A549 (cell line): ENCODE data around the gene LAMA2. TPM values are rescaled to one million over a fixed set of nuclear protein-coding genes. Genes with fewer than 3 reads are reported as not detected.

Experiments
- ATAC-seq, 2 experiments: fragments of 200-7000 bp in 1 of 2; fragments of >200 bp in 1 of 2; cut with Nextera tagmentation in 1 of 2; cut with Tn5 transposase in 1 of 2; 3 replicates each; pipeline versions ENCODE4 v1.8.0 to v1.9.1; 2018 to 2020; ENCODE audit warnings: mild to moderate bottlenecking in 1 of 2, moderate library complexity in 1 of 2
- CTCF ChIA-PET: fragments of 300-600 bp; sonication (Branson Sonifier 250); formaldehyde crosslinking; extraction: SDS; loops from one replicate; lab custom pipeline; 2021; ENCODE audit warnings: antibody characterized with exemption, inconsistent platforms; lab: Yijun Ruan, JAX
- POLR2A ChIA-PET: fragments of 350-600 bp; formaldehyde crosslinking; extraction: SDS; loops from one replicate; lab custom pipeline; 2021; ENCODE audit warnings: antibody characterized with exemption, inconsistent platforms; lab: Yijun Ruan, JAX
- DNase-seq, 2 experiments: peaks; one replicate each; pipeline versions ENCODE4 v3.0.0 to v3.0.0-alpha.2; 2011 to 2016; ENCODE audit warnings: low read depth in 1 of 2, low spot score in 1 of 2
- FAIRE-seq: peaks from 2 replicates; lab custom pipeline; 2011; peaks lifted over from hg19 to GRCh38; lab: Jason Lieb, UNC
- H3K27ac ChIP-seq, 2 experiments: fragments of >200 bp; sonication (Bioruptor Twin); formaldehyde crosslinking; 3 replicates each; pipeline ENCODE4 v1.5.1; 2016 to 2017
- H3K4me1 ChIP-seq: fragments of >200 bp; sonication (Bioruptor Twin); formaldehyde crosslinking; 3 replicates; pipeline ENCODE4 v1.6.1; 2016
- H3K4me2 ChIP-seq: fragments of >200 bp; sonication (Bioruptor Twin); formaldehyde crosslinking; 3 replicates; pipeline ENCODE4 v1.6.1; 2016
- H3K4me3 ChIP-seq: fragments of >200 bp; sonication (Bioruptor Twin); formaldehyde crosslinking; 3 replicates; pipeline ENCODE4 v1.5.1; 2016
- H3K9me3 ChIP-seq: fragments of >200 bp; sonication (Bioruptor Twin); formaldehyde crosslinking; 3 replicates; pipeline ENCODE4 v1.6.1; 2016
- ATOH8 ChIP-seq: fragments of 250-450 bp; sonication (Bioruptor Pico); IDR thresholded peaks from 2 replicates; pipeline ENCODE4 v1.5.0; 2020; ENCODE audit warnings: low read depth, mild to moderate bottlenecking, moderate library complexity
- BCL3 ChIP-seq: fragments of >200 bp; sonication (Bioruptor Twin); formaldehyde crosslinking; IDR thresholded peaks from 3 replicates; pipeline ENCODE4 v1.6.1; 2016
- BHLHE40 ChIP-seq: IDR thresholded peaks from 2 replicates; pipeline ENCODE4 v1.6.1; 2012; ENCODE audit warnings: low read depth, low read length, inconsistent platforms
- CBX2 ChIP-seq: fragments of 200-600 bp; sonication (generic); IDR thresholded peaks from 2 replicates; pipeline ENCODE4 v1.6.1; 2016; ENCODE audit warnings: low read depth, mild to moderate bottlenecking, borderline replicate concordance
- CEBPB ChIP-seq, 2 experiments: fragments of >200 bp in 1 of 2; sonication (Bioruptor Twin) in 1 of 2; formaldehyde crosslinking in 1 of 2; IDR thresholded peaks; 2 replicates each; pipeline ENCODE4 v1.6.1; 2012 to 2016
- CHD2 ChIP-seq: fragments of 150-350 bp; IDR thresholded peaks from 2 replicates; pipeline ENCODE4 v1.6.1; 2014; ENCODE audit warnings: low read length; ENCODE audit not compliant: partially characterized antibody
- CHD4 ChIP-seq: fragments of 200-600 bp; sonication (generic); IDR thresholded peaks from 2 replicates; pipeline ENCODE4 v1.6.1; 2016; ENCODE audit warnings: antibody characterized with exemption, mild to moderate bottlenecking, borderline replicate concordance
- EHF ChIP-seq: fragments of 250-450 bp; sonication (Bioruptor Pico); IDR thresholded peaks from 2 replicates; pipeline ENCODE4 v1.5.0; 2020; ENCODE audit warnings: mild to moderate bottlenecking
- EHMT2 ChIP-seq: fragments of 200-600 bp; sonication (generic); IDR thresholded peaks from 2 replicates; pipeline ENCODE4 v1.6.1; 2016; ENCODE audit warnings: antibody characterized with exemption, low read depth, mild to moderate bottlenecking, moderate library complexity
- FOSL2 ChIP-seq, 2 experiments: fragments of 450-650 bp in 1 of 2; fragments of >200 bp in 1 of 2; sonication (Bioruptor Twin) in 1 of 2; formaldehyde crosslinking; IDR thresholded peaks; 2 replicates each; pipeline versions ENCODE4 v1.5.0 to v1.6.1; 2016 to 2020; ENCODE audit warnings: mild to moderate bottlenecking in 1 of 2, moderate library complexity in 1 of 2
- FOXS1 ChIP-seq: fragments of 250-450 bp; sonication (Bioruptor Pico); IDR thresholded peaks from 2 replicates; pipeline ENCODE4 v1.5.0; 2020; ENCODE audit warnings: mild to moderate bottlenecking, moderate library complexity
- GATA3 ChIP-seq: IDR thresholded peaks from 2 replicates; pipeline ENCODE4 v1.6.1; 2012; ENCODE audit warnings: borderline replicate concordance
- HDAC2 ChIP-seq: fragments of 200-600 bp; sonication (generic); IDR thresholded peaks from 2 replicates; pipeline ENCODE4 v1.6.1; 2016
- HEYL ChIP-seq: fragments of 250-450 bp; sonication (Bioruptor Pico); IDR thresholded peaks from 2 replicates; pipeline ENCODE4 v1.8.0; 2021; ENCODE audit warnings: mild to moderate bottlenecking, moderate library complexity
- HMGXB4 ChIP-seq: fragments of 250-450 bp; sonication (Bioruptor Pico); IDR thresholded peaks from 2 replicates; pipeline ENCODE4 v1.5.0; 2021; ENCODE audit warnings: mild to moderate bottlenecking, moderate library complexity, borderline replicate concordance
- HOXB13 ChIP-seq: fragments of 250-450 bp; sonication (Bioruptor Pico); IDR thresholded peaks from 2 replicates; pipeline ENCODE4 v1.5.0; 2020; ENCODE audit warnings: low read depth, mild to moderate bottlenecking, moderate library complexity
- HOXB5 ChIP-seq: fragments of 250-450 bp; sonication (Bioruptor Pico); IDR thresholded peaks from 2 replicates; pipeline ENCODE4 v1.5.0; 2020; ENCODE audit warnings: mild to moderate bottlenecking, moderate library complexity
- JUNB ChIP-seq: fragments of >200 bp; sonication (Bioruptor Twin); formaldehyde crosslinking; IDR thresholded peaks from 2 replicates; pipeline ENCODE4 v1.6.1; 2016
- KDM1A ChIP-seq: fragments of 200-600 bp; sonication (generic); IDR thresholded peaks from 2 replicates; pipeline ENCODE4 v1.6.1; 2016; ENCODE audit warnings: low read depth, mild to moderate bottlenecking
- KDM5A ChIP-seq: fragments of 200-600 bp; sonication (generic); IDR thresholded peaks from 2 replicates; pipeline ENCODE4 v1.6.1; 2016; ENCODE audit warnings: antibody characterized with exemption, mild to moderate bottlenecking
- MAX ChIP-seq: IDR thresholded peaks from 2 replicates; pipeline ENCODE4 v1.6.1; 2012
- MAZ ChIP-seq: fragments of 150-350 bp; IDR thresholded peaks from 2 replicates; pipeline ENCODE4 v1.6.1; 2014; ENCODE audit warnings: antibody characterized with exemption, low read depth, low read length, borderline replicate concordance
- MYC ChIP-seq: IDR thresholded peaks from 2 replicates; pipeline ENCODE4 v1.6.1; 2012; ENCODE audit warnings: mild to moderate bottlenecking, inconsistent platforms, low read length, improper control_type of control experiment, borderline replicate concordance
- NFE2L2 ChIP-seq: fragments of 150-350 bp; conservative IDR thresholded peaks from 2 replicates; pipeline ENCODE4 v1.6.1; 2014; ENCODE audit warnings: low read length
- NR3C1 ChIP-seq: fragments of >200 bp; sonication (Bioruptor Twin); formaldehyde crosslinking; IDR thresholded peaks from 3 replicates; pipeline ENCODE4 v1.6.1; 2017
- POLR2A ChIP-seq: IDR thresholded peaks from 2 replicates; pipeline ENCODE4 v1.6.1; 2012; ENCODE audit warnings: mild to moderate bottlenecking, low read length
- RCOR1 ChIP-seq: fragments of 150-350 bp; IDR thresholded peaks from 2 replicates; pipeline ENCODE4 v1.6.1; 2014; ENCODE audit warnings: antibody characterized with exemption, low read length, low read depth
- SREBF2 ChIP-seq: fragments of 450-650 bp; IDR thresholded peaks from 2 replicates; pipeline ENCODE4 v1.6.1; 2014; ENCODE audit warnings: mild to moderate bottlenecking, moderate library complexity
- ZC3H11A ChIP-seq: fragments of 450-650 bp; IDR thresholded peaks from 2 replicates; pipeline ENCODE4 v1.6.1; 2014; ENCODE audit warnings: antibody characterized with exemption, mild to moderate bottlenecking
- ZNF302 ChIP-seq: fragments of 250-450 bp; sonication (Bioruptor Pico); IDR thresholded peaks from 2 replicates; pipeline ENCODE4 v1.9.0; 2021; ENCODE audit warnings: inconsistent platforms, mild to moderate bottlenecking, moderate library complexity
- WGBS: methylation state at CpG from one replicate; pipeline ENCODE4 v1.1.6; 2017; ENCODE audit errors: missing lambda C conversion rate; 5-methylcytosine and 5-hydroxymethylcytosine counted together
- polyA plus RNA-seq, 4 experiments: library from polyadenylated mRNA; depleted of rRNA in 3 of 4; stranded (reverse); fragments of >200 nt; fragmentation: RNase III in 1 of 4; extraction: RNeasy Plus Mini Kit Qiagen cat#74134 plus additional on column Dnase treatment in 1 of 4; gene quantifications; 2 replicates in 3 of 4; 3 replicates in 1 of 4; pipeline ENCODE4 v1.2.3, GENCODE V29; 2011 to 2017

LAMA2 gene
- polyA plus RNA-seq, 2 of the 4 experiments (the other 2 are of a cell fraction), result 0.21 to 1.3 TPM

GRCh38 chr6:129342796-129343195, 459.9 kb downstream of the LAMA2 start:
- CTCF ChIA-PET, result no interaction called here

GRCh38 chr6:129344379-129344778, 461.4 kb downstream of the LAMA2 start:
- DNase-seq, result no peak
- FAIRE-seq, result no peak
- POLR2A ChIA-PET, result no interaction called here
- no peak for ATAC-seq
- H3K4me3 ChIP-seq, result no peak overlapping the region
- TF ChIP-seq HEYL (no peak), MYC (no peak), MAX (no peak), ATOH8 (CRISPR knock-in tag) (no peak), JUNB (no peak), ZC3H11A (no peak), HOXB5 (no peak), MAZ (no peak), CEBPB (IDR thresholded peaks at IDR 0.05) (no peak), SREBF2 (no peak), HOXB13 (CRISPR knock-in tag) (no peak), FOXS1 (CRISPR knock-in tag) (no peak), GATA3 (no peak), KDM1A (no peak), RCOR1 (no peak), CBX2 (no peak), CHD2 (no peak), EHF (CRISPR knock-in tag) (no peak), NR3C1 (no peak)
- TF ChIP-seq, all 56 proteins: peak for 0
- 45% methylated on average over 3 of the region's 3 CpGs for WGBS
- H3K4me1 ChIP-seq, result no peaks in the 10 kb centered on the region
- CTCF ChIA-PET, result no interaction called here
- no peaks in the 10 kb centered on the region for H3K9me3 ChIP-seq
- no peak overlapping the region for H3K27ac ChIP-seq
- H3K4me2 ChIP-seq, result no peak overlapping the region

More at GRCh38 chr6:129342796-129343195, 459.9 kb downstream of the LAMA2 start:
- DNase-seq, result no peak
- POLR2A ChIA-PET, result no interaction called here
- no peak overlapping the region for H3K27ac ChIP-seq
- H3K9me3 ChIP-seq, result no peaks in the 10 kb centered on the region
- TF ChIP-seq ZNF302, result no peak
- no peak for TF ChIP-seq NR3C1
- TF ChIP-seq, all 56 proteins: peak for 0
- H3K4me1 ChIP-seq, result no peaks in the 10 kb centered on the region
- FAIRE-seq (no peak), ATAC-seq (no peak)
- no peak overlapping the region for H3K4me2 ChIP-seq
- H3K4me3 ChIP-seq, result no peak overlapping the region
- 59% methylated on average over 2 of the region's 2 CpGs for WGBS

GRCh38 chr6:129345890-129346289, 463.0 kb downstream of the LAMA2 start:
- ATAC-seq (no peak), DNase-seq (no peak), FAIRE-seq (no peak)
- POLR2A ChIA-PET, result no interaction called here
- WGBS, result 13% methylated on average over 2 of the region's 2 CpGs
- CTCF ChIA-PET, result no interaction called here
- Histone ChIP-seq H3K9me3 (no peaks in the 10 kb centered on the region), H3K27ac (no peak overlapping the region), H3K4me2 (no peak overlapping the region), H3K4me3 (no peak overlapping the region), H3K4me1 (no peaks in the 10 kb centered on the region)
- TF ChIP-seq CBX2, result no peak
- no peak for TF ChIP-seq EHMT2
- TF ChIP-seq NR3C1, result no peak
- no peak for TF ChIP-seq FOXS1 (CRISPR knock-in tag)
- TF ChIP-seq RCOR1, result no peak
- TF ChIP-seq CHD4, result no peak
- TF ChIP-seq BCL3, result no peak
- no peak for TF ChIP-seq BHLHE40
- no peak for TF ChIP-seq HDAC2
- no peak for TF ChIP-seq POLR2A
- no peak for TF ChIP-seq SREBF2
- TF ChIP-seq HMGXB4 (CRISPR knock-in tag), result no peak
- TF ChIP-seq KDM5A, result no peak
- no peak for TF ChIP-seq ZNF302
- no peak for TF ChIP-seq FOSL2 (IDR thresholded peaks at IDR 0.05)
- no peak for TF ChIP-seq FOSL2 (CRISPR knock-in tag; IDR thresholded peaks at IDR 0.05)
- no peak for TF ChIP-seq NFE2L2
- no peak for TF ChIP-seq JUNB
- TF ChIP-seq MAZ, result no peak
